ENCODE measurements around the gene MYT1.

The MYT1 gene

DNA sequence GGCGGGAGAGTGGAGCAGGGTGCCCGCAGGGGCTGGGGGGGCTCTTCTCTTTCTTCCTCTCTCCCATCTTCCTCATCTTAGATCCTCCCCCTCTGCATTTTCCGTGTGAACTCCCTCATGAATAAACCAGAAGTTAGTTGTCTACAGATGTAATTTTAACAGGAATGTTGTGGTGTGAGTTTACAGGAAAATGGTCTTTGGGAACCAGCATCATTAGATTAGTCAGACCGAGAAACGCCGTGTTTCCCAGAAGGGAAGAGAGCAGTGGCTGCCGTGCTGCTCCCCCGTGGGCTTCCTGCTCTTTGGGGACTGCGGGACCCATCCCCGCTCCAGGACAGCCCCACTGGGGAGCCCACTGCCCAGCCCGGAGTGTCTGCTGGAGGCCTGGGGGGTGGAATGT lies 3.4 kb downstream of the MYT1 start:
- DNase-seq (ENCODE audit: low spot score), result no peak
- TF ChIP-seq, protein P1, sequence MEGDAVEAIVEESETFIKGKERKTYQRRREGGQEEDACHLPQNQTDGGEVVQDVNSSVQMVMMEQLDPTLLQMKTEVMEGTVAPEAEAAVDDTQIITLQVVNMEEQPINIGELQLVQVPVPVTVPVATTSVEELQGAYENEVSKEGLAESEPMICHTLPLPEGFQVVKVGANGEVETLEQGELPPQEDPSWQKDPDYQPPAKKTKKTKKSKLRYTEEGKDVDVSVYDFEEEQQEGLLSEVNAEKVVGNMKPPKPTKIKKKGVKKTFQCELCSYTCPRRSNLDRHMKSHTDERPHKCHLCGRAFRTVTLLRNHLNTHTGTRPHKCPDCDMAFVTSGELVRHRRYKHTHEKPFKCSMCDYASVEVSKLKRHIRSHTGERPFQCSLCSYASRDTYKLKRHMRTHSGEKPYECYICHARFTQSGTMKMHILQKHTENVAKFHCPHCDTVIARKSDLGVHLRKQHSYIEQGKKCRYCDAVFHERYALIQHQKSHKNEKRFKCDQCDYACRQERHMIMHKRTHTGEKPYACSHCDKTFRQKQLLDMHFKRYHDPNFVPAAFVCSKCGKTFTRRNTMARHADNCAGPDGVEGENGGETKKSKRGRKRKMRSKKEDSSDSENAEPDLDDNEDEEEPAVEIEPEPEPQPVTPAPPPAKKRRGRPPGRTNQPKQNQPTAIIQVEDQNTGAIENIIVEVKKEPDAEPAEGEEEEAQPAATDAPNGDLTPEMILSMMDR (conservative IDR thresholded peaks at IDR 0.05; ENCODE audit: low read depth), result no peak
- CTCF ChIA-PET, result no interaction called here
- no peak overlapping the region for H3K27ac ChIP-seq
- POLR2A ChIA-PET (ENCODE audit: low non-redundant PET), result no interaction called here

DNA sequence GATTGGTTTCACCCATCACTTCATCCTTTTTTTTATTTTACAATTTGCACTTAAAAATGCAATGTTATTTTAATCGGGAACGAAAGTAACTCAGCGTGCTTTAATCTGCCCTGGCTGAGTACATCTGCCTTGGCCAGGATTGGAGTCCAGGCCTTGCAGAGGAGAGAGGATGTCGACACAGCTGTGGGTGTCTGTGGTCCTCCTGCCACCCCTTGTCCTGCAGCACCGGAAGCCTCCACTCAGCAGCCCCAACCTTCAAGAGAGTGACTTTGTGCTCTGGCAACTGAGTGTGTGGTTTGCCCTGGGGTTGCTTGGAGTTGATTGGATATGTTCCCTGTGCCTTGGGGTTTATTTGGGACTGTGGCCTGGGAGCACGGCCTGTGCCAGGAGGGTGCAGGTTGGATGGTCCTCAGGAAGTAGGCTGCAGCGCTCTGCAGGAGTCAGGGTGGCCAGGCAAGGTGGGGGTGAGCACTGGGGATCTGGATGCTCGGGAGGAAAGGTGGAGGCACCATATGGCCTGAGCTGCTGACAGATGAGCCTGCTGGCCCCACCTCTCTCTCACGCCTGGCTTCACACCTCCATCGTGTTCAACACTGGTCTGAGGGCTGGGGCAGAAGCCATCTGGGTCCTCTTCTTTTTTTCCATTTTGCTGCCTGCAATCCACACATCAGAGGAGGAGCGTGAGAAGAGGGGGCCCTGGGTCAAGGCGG lies 4.3 kb downstream of the MYT1 start:
- TF ChIP-seq, protein P1 (conservative IDR thresholded peaks at IDR 0.05; ENCODE audit: low read depth), result no peak
- no peak for DNase-seq (ENCODE audit: low spot score)
- ChIA-PET POLR2A (ENCODE audit: low non-redundant PET) (no interaction called here), CTCF (no interaction called here)
- H3K27ac ChIP-seq, result no peak overlapping the region

DNA sequence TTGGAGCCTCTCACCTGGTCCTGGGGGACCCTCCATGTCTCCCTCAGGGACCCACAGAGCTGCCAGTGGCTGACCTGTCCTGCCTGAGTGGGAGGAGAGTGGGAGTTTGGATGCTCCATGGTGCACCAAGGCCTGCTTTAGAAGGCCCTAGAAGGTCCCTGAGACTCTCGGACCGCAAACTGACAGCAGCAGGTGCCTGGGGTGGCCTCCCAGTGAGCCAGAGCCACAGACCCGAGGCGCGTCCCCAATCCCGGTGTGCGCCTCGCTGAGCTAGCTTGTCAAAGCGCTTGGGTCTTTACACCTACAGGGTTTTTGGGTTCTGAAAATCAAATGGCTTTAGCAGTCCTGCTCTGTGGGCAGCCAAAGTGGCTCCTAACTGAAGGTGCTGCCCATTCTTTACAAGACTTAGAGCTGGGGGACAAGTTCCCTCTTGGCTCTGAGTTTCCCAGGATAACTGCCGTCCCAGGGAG lies 4.9 kb downstream of the MYT1 start:
- no peak for DNase-seq (ENCODE audit: low spot score)
- CTCF ChIA-PET, result no interaction called here
- TF ChIP-seq, protein P1 (conservative IDR thresholded peaks at IDR 0.05; ENCODE audit: low read depth), result no peak
- no peak overlapping the region for H3K27ac ChIP-seq
- POLR2A ChIA-PET (ENCODE audit: low non-redundant PET), result no interaction called here

DNA sequence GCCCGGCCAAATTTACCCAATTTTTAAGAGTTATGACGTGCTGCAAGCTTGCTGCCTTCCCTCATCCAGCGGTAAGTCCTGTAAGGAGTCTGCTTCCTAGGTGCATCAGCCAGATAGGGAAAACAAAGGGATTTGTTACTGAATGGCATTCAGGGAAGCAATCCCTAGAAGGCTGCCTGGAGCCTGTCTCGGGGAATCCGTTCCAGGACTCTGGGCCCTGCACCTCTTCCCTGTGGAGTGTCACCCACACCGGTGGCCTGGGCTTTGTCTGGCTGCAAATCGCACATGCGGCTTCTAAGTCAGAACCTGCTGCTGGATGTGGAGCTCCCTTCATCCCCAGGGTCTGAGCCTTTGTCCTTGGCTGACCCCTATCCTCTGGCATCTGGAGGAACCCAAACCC lies 7.0 kb downstream of the MYT1 start:
- TF ChIP-seq, protein P1 (conservative IDR thresholded peaks at IDR 0.05; ENCODE audit: low read depth), result no peak
- POLR2A ChIA-PET (ENCODE audit: low non-redundant PET), result no interaction called here
- CTCF ChIA-PET, result interaction anchor here (0.6 kb wide), 1 partner anchor 729 kb away, joined by 3 read pairs; no protein-coding TSS in a partner anchor
- DNase-seq (ENCODE audit: low spot score), result no peak
- no peak overlapping the region for H3K27ac ChIP-seq

DNA sequence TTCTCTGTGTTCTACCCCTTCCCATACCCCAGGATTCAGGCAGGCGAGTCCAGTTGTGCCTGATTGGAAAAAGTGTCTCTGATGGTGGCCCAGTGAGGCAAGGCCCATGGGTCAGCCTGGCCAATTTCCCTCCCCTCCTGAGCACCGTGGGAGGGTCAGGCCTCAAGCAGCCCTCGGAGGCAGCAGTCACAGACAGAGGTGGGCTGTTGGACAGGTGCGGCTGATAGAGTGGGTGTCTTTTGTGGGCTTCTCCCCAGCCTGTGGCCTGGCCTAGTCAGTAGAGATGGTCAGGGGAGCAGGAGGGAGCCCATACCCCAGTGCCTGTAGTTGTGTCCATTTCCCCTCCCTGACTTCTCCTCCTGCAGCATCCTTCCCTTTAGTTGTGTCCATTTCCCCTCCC lies 8.9 kb downstream of the MYT1 start:
- ChIA-PET CTCF (no interaction called here), POLR2A (ENCODE audit: low non-redundant PET) (no interaction called here)
- DNase-seq (ENCODE audit: low spot score), result no peak
- no peak overlapping the region for H3K27ac ChIP-seq
- TF ChIP-seq, protein P1 (conservative IDR thresholded peaks at IDR 0.05; ENCODE audit: low read depth), result no peak

DNA sequence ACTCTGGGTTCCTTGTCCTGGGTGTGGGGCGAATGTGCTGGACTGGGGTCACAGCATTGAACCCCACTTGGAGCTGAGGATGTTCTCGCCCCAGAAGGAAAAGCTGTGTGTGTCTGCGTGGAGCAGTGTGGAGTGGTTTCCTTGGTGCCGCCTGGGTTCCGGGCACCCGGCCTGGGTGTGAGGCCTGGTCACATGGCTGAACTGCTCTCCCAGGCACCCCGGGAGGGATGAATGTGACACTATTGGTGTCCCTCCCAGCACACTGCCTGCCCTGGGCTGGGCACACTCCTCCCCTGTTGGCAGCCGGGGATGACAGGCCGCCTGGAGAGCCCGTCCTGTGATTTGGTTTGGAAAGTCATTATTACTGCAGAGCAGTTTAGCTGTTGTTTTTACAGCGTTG lies 12.3 kb downstream of the MYT1 start:
- TF ChIP-seq, protein P1 (conservative IDR thresholded peaks at IDR 0.05; ENCODE audit: low read depth), result no peak
- CTCF ChIA-PET, result no interaction called here
- POLR2A ChIA-PET (ENCODE audit: low non-redundant PET), result no interaction called here
- H3K27ac ChIP-seq, result no peak overlapping the region
- no peak for DNase-seq (ENCODE audit: low spot score)

All from RWPE1 (cell line).